IMR-90 (cell line): ENCODE measurements around the gene RPE. TPM values are rescaled to one million over a fixed set of nuclear protein-coding genes. Genes with fewer than 3 reads are reported as not detected.

Experiments
- MAFK ChIP-seq: IDR thresholded peaks from 2 replicates; pipeline ENCODE4 v1.6.1; 2012; ENCODE audit warnings: low read depth, low read length, improper control_type of control experiment
- NFE2L2 ChIP-seq: fragments of 150-350 bp; IDR thresholded peaks from 2 replicates; pipeline ENCODE4 v1.6.1; 2016; ENCODE audit warnings: low read depth, mild to moderate bottlenecking, low read length
- POLR2A ChIP-seq: IDR thresholded peaks from 2 replicates; pipeline ENCODE4 v1.6.1; 2012; ENCODE audit warnings: mild to moderate bottlenecking, low read depth, low read length
- RAD21 ChIP-seq: IDR thresholded peaks from 2 replicates; pipeline ENCODE4 v1.6.1; 2012; ENCODE audit warnings: low read length, improper control_type of control experiment
- RFX5 ChIP-seq: IDR thresholded peaks from 2 replicates; pipeline ENCODE4 v1.8.0; 2012; ENCODE audit warnings: low read depth, mild to moderate bottlenecking, low read length, moderate library complexity
- polyA plus RNA-seq, 3 experiments: library from polyadenylated mRNA; depleted of rRNA; stranded (reverse); fragments of >200 nt; gene quantifications; 2 replicates each; pipeline ENCODE4 v1.2.3, GENCODE V29; 2012; ENCODE audit warnings: low replicate concordance in 1 of 3
- total RNA-seq: library from RNA; depleted of rRNA; stranded (reverse); fragments of >200 nt; gene quantifications from 2 replicates; pipeline ENCODE4 v1.2.3, GENCODE V29; 2012
- TF ChIP-seq, protein P1 (sequence below): conservative IDR thresholded peaks from 2 replicates; pipeline ENCODE4 v1.5.1; 2012; ENCODE audit warnings: mild to moderate bottlenecking, low read depth, low read length, improper control_type of control experiment

RPE gene
- total and polyA plus RNA-seq, 2 of the 4 experiments (the other 2 are of a cell fraction) = 66.7 to 339 TPM

- TF ChIP-seq, protein P1, sequence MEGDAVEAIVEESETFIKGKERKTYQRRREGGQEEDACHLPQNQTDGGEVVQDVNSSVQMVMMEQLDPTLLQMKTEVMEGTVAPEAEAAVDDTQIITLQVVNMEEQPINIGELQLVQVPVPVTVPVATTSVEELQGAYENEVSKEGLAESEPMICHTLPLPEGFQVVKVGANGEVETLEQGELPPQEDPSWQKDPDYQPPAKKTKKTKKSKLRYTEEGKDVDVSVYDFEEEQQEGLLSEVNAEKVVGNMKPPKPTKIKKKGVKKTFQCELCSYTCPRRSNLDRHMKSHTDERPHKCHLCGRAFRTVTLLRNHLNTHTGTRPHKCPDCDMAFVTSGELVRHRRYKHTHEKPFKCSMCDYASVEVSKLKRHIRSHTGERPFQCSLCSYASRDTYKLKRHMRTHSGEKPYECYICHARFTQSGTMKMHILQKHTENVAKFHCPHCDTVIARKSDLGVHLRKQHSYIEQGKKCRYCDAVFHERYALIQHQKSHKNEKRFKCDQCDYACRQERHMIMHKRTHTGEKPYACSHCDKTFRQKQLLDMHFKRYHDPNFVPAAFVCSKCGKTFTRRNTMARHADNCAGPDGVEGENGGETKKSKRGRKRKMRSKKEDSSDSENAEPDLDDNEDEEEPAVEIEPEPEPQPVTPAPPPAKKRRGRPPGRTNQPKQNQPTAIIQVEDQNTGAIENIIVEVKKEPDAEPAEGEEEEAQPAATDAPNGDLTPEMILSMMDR = no peak
- TF ChIP-seq POLR2A (peak; percentile 58; the same call in 1 of the 2 replicates), MAFK (no peak), RAD21 (no peak), NFE2L2 (no peak), RFX5 (no peak)
These were observed at the start of gene RPE (continued) for GRCh38 chr2:210002158-210003157.
